ENCODE measurements around the gene POLR1B. TPM values are rescaled to one million over a fixed set of nuclear protein-coding genes. Genes with fewer than 3 reads are reported as not detected.

The POLR1B gene
- total RNA-seq (2022) (51.6 and 74.0 TPM in 2 replicates), Bru-seq, nascent RNA (percentile 81 among the genes with signal in this experiment), BruChase-seq, experiment 1, labeled RNA remaining after a 6-hour chase (percentile 82 among the genes with signal in this experiment), BruChase-seq, experiment 2, labeled RNA remaining after a 2-hour chase (percentile 85 among the genes with signal in this experiment)
- long read RNA-seq, full-length matches to known transcripts, result 107 of 151 reads
- long read RNA-seq, partial matches to known transcripts, result 17 of 151 reads
- long read RNA-seq, other reads (novel, unspliced or antisense), result 27 of 151 reads

- no peak within 1 kb of the TSS for H3K27ac Mint-ChIP-seq (ENCODE audit: low read depth, unreplicated experiment)
- intact Hi-C loops (cut with micrococcal nuclease), result loop anchor here (1.0 to 2.0 kb wide), 5 partner anchors 40 to 284 kb away; partner anchors contain the start of gene SLC20A1
- BruUV-seq (replicated peaks), result no TSS peak
- no peak within 1 kb of the TSS for H3K4me3 Mint-ChIP-seq (ENCODE audit: unreplicated experiment)
- DNase-seq (ENCODE audit: unreplicated experiment), result peak; percentile 90
- H3K27me3 Mint-ChIP-seq (ENCODE audit: insufficient read depth, unreplicated experiment), result no peaks in the 10 kb centered on the region
- H3K4me1 Mint-ChIP-seq (ENCODE audit: insufficient read depth, unreplicated experiment), result peaks cover 11% of the 10 kb centered on the region
- TF ChIP-seq CTCF (IDR thresholded peaks at IDR 0.05; ENCODE audit: unreplicated experiment), result no peak
- H3K9me3 Mint-ChIP-seq (ENCODE audit: unreplicated experiment), result no peaks in the 10 kb centered on the region
- H3K36me3 Mint-ChIP-seq (ENCODE audit: insufficient read depth, unreplicated experiment), result peaks cover 12% of the 10 kb centered on the region
- ChIA-PET CTCF (interaction anchor here (0.9 to 1.0 kb wide), 2 partner anchors 41 to 102 kb away, joined by 3 to 8 read pairs; no protein-coding TSS in a partner anchor), POLR2A (interaction anchor here (0.6 to 3.6 kb wide), 9 partner anchors 11 to 103 kb away, joined by 3 to 23 read pairs (median 4); partner anchors contain the start of genes CHCHD5 and SLC20A1)
These were observed at the start of gene POLR1B for GRCh38 chr2:112542123-112542983. POLR1B (plus strand) TSS chr2:112542465; CDS start chr2:112542495, 30 bp downstream.

- intact Hi-C loops (cut with micrococcal nuclease), result no loop called here
- Mint-ChIP-seq H3K27ac (ENCODE audit: low read depth, unreplicated experiment) (no peak overlapping the region), H3K4me1 (ENCODE audit: insufficient read depth, unreplicated experiment) (no peaks in the 10 kb centered on the region), H3K36me3 (ENCODE audit: insufficient read depth, unreplicated experiment) (peaks cover 25% of the 10 kb centered on the region), H3K4me3 (ENCODE audit: unreplicated experiment) (no peak overlapping the region), H3K27me3 (ENCODE audit: insufficient read depth, unreplicated experiment) (no peaks in the 10 kb centered on the region), H3K9me3 (ENCODE audit: unreplicated experiment) (no peaks in the 10 kb centered on the region)
- ChIA-PET POLR2A (interaction anchor here (0.5 to 4.4 kb wide), 4 partner anchors 11 to 92 kb away, joined by 3 to 42 read pairs (median 4); partner anchors contain the start of gene TTL), CTCF (interaction anchor here (1.0 to 2.1 kb wide), 4 partner anchors 9 to 53 kb away, joined by 3 to 14 read pairs (median 6); no protein-coding TSS in a partner anchor)
- DNase-seq (ENCODE audit: unreplicated experiment), result no peak
- TF ChIP-seq CTCF (IDR thresholded peaks at IDR 0.05; ENCODE audit: unreplicated experiment), result no peak
- no TSS peak for BruUV-seq (replicated peaks)
These were observed 49.2 kb upstream of the POLR1B start for GRCh38 chr2:112493048-112493447.

- intact Hi-C loops (cut with micrococcal nuclease), result no loop called here
- H3K4me1 Mint-ChIP-seq (ENCODE audit: insufficient read depth, unreplicated experiment), result no peaks in the 10 kb centered on the region
- no peak overlapping the region for H3K4me3 Mint-ChIP-seq (ENCODE audit: unreplicated experiment)
- POLR2A ChIA-PET, result interaction anchor here (0.7 to 4.4 kb wide), 4 partner anchors 12 to 166 kb away, joined by 3 to 42 read pairs (median 4); partner anchors contain the start of gene TTL
- H3K9me3 Mint-ChIP-seq (ENCODE audit: unreplicated experiment), result no peaks in the 10 kb centered on the region
- BruUV-seq (replicated peaks), result no TSS peak
- CTCF ChIA-PET, result interaction anchor here (0.6 to 2.1 kb wide), 5 partner anchors 10 to 1420 kb away, joined by 4 to 14 read pairs (median 5); no protein-coding TSS in a partner anchor
- H3K36me3 Mint-ChIP-seq (ENCODE audit: insufficient read depth, unreplicated experiment), result peaks cover 25% of the 10 kb centered on the region
- H3K27me3 Mint-ChIP-seq (ENCODE audit: insufficient read depth, unreplicated experiment), result no peaks in the 10 kb centered on the region
- TF ChIP-seq CTCF (IDR thresholded peaks at IDR 0.05; ENCODE audit: unreplicated experiment), result no peak
- peak; percentile 60 for DNase-seq (ENCODE audit: unreplicated experiment)
- H3K27ac Mint-ChIP-seq (ENCODE audit: low read depth, unreplicated experiment), result no peak overlapping the region
These were observed 48.2 kb upstream of the POLR1B start for GRCh38 chr2:112493858-112494648.
